ENCODE measurements around the gene SLC7A7. TPM values are rescaled to one million over a fixed set of nuclear protein-coding genes. Genes with fewer than 3 reads are reported as not detected.

Gene SLC7A7
- total RNA-seq, 1 experiment from 2014 or later: 5.9 TPM

DNA sequence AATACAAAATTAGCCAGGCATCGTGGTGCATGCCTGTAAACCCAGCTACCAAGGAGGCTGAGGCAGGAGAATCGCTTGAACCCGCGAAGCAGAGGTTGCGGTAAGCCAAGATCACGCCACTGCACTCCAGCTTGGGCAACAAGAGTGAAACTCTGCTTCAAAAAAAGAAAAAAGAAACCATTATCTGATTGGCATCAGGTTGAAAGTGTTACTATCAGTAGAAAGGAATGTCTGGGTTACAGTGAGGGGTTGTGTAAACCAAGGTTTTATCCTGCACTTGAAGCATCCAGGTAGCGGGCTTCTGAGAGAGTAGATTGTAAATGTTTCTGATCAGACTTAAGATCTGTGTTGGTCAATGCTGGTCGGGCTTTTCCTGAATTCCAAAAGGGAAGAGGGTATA is 62.8 kb downstream of the SLC7A7 start:
- POLR2A ChIA-PET (ENCODE audit: unreplicated experiment): interaction anchor here (0.6 to 0.7 kb wide), 2 partner anchors 9 to 13 kb away, joined by 6 to 10 read pairs; no protein-coding TSS in a partner anchor
- Histone ChIP-seq H3K4me3 (no peak overlapping the region), H3K36me3 (ENCODE audit: low read depth) (no peaks in the 10 kb centered on the region), H4K20me1 (ENCODE audit: insufficient read depth) (no peaks in the 10 kb centered on the region), H3K9me3 (ENCODE audit: insufficient read depth, low read depth) (no peaks in the 10 kb centered on the region), H3K27me3 (ENCODE audit: insufficient read depth, low read depth) (no peaks in the 10 kb centered on the region), H3F3A (ENCODE audit: insufficient read depth, low read depth) (no peaks in the 10 kb centered on the region), H3K4me1 (replicated peaks; ENCODE audit: insufficient read depth) (peaks cover 5% of the 10 kb centered on the region; the same call in 1 of the 2 replicates), H3K79me2 (ENCODE audit: low read depth) (no peaks in the 10 kb centered on the region), H3K27ac (no peak overlapping the region), H3K9me2 (ENCODE audit: insufficient read depth) (no peaks in the 10 kb centered on the region), H3K4me2 (no peak overlapping the region), H2AFZ (no peak overlapping the region)
- no TSS peak for BruUV-seq (replicated peaks)
- DNase-seq: peak; percentile 20 to 60
- TF ChIP-seq, protein P1, sequence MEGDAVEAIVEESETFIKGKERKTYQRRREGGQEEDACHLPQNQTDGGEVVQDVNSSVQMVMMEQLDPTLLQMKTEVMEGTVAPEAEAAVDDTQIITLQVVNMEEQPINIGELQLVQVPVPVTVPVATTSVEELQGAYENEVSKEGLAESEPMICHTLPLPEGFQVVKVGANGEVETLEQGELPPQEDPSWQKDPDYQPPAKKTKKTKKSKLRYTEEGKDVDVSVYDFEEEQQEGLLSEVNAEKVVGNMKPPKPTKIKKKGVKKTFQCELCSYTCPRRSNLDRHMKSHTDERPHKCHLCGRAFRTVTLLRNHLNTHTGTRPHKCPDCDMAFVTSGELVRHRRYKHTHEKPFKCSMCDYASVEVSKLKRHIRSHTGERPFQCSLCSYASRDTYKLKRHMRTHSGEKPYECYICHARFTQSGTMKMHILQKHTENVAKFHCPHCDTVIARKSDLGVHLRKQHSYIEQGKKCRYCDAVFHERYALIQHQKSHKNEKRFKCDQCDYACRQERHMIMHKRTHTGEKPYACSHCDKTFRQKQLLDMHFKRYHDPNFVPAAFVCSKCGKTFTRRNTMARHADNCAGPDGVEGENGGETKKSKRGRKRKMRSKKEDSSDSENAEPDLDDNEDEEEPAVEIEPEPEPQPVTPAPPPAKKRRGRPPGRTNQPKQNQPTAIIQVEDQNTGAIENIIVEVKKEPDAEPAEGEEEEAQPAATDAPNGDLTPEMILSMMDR (conservative IDR thresholded peaks at IDR 0.05): no peak
- TF ChIP-seq EZH2 (IDR thresholded peaks at IDR 0.05; ENCODE audit: low read depth): no peak
- intact Hi-C loops (cut with micrococcal nuclease; ENCODE audit: unreplicated experiment): no loop called here
- CTCF ChIA-PET: interaction anchor here (1.3 kb wide), 1 partner anchor 14 kb away, joined by 3 read pairs; the partner anchor contains the start of gene OXA1L

DNA sequence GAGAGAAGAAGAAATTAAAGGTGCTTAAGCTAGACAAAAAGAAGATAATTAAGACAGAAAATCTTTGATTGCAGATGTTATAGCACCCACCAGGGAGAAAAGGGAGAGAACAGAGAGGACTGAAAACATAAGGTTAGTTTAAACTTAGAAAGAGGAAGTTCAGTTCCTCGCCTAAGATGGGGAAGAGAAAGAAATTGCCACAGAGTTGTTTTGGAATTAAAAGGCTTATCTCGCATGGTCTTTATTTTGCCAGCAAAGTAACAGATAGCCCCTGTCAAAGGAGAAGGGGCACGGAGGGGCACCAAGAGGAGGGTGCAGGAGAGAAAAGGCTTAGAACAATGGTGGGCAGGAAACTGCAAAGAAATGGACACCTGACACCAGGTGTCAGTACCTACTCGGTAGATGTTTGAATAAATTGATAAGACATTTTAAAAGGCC is 66.6 kb downstream of the SLC7A7 start:
- intact Hi-C loops (cut with micrococcal nuclease; ENCODE audit: unreplicated experiment): no loop called here
- Histone ChIP-seq H3K36me3 (ENCODE audit: low read depth) (no peaks in the 10 kb centered on the region), H4K20me1 (ENCODE audit: insufficient read depth) (no peaks in the 10 kb centered on the region), H3K9me3 (ENCODE audit: insufficient read depth, low read depth) (no peaks in the 10 kb centered on the region), H3K4me3 (no peak overlapping the region), H3K27ac (no peak overlapping the region), H3K27me3 (ENCODE audit: insufficient read depth, low read depth) (no peaks in the 10 kb centered on the region), H3K9me2 (ENCODE audit: insufficient read depth) (no peaks in the 10 kb centered on the region; the same call in 1 of the 2 replicates), H2AFZ (no peak overlapping the region), H3K79me2 (ENCODE audit: low read depth) (no peaks in the 10 kb centered on the region), H3K4me1 (replicated peaks; ENCODE audit: insufficient read depth) (peaks cover 5% of the 10 kb centered on the region; the same call in 1 of the 2 replicates), H3F3A (ENCODE audit: insufficient read depth, low read depth) (no peaks in the 10 kb centered on the region), H3K4me2 (no peak overlapping the region)
- CTCF ChIA-PET: no interaction called here
- no peak for DNase-seq
- POLR2A ChIA-PET (ENCODE audit: unreplicated experiment): interaction anchor here (0.6 kb wide), 1 partner anchor 98 kb away, joined by 3 read pairs; no protein-coding TSS in a partner anchor
- BruUV-seq (replicated peaks): no TSS peak
- TF ChIP-seq EZH2 (IDR thresholded peaks at IDR 0.05; ENCODE audit: low read depth): no peak
- TF ChIP-seq, protein P1 (conservative IDR thresholded peaks at IDR 0.05): no peak

DNA sequence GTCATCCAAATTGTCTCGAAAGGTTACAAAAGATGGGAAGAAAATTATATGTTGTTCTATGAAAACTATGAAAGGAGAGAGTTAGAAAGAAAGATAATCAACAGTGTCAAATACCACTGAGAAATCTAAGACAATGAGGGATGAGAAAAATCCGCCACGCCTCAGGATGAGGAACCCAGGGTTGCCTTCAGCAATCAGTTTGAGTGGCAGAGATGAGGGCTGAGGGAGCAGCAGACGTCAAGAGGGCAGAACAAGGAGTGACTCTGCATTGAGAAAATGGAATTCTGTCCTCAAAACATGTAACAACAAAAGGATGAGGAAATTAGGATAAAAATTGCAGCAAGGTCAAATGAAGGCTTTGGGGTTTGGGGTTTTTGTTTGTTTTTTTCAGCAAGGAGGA is 67.0 kb downstream of the SLC7A7 start:
- intact Hi-C loops (cut with micrococcal nuclease; ENCODE audit: unreplicated experiment): no loop called here
- H3K4me1 ChIP-seq (replicated peaks; ENCODE audit: insufficient read depth): peaks cover 5% of the 10 kb centered on the region; the same call in 1 of the 2 replicates
- H3K36me3 ChIP-seq (ENCODE audit: low read depth): no peaks in the 10 kb centered on the region
- no peaks in the 10 kb centered on the region for H3K79me2 ChIP-seq (ENCODE audit: low read depth)
- no peak overlapping the region for H3K4me2 ChIP-seq
- ChIA-PET POLR2A (ENCODE audit: unreplicated experiment) (interaction anchor here (0.6 kb wide), 1 partner anchor 98 kb away, joined by 3 read pairs; no protein-coding TSS in a partner anchor), CTCF (no interaction called here)
- H4K20me1 ChIP-seq (ENCODE audit: insufficient read depth): no peaks in the 10 kb centered on the region
- TF ChIP-seq EZH2 (IDR thresholded peaks at IDR 0.05; ENCODE audit: low read depth): no peak
- TF ChIP-seq, protein P1 (conservative IDR thresholded peaks at IDR 0.05): no peak
- no peak for DNase-seq
- no peaks in the 10 kb centered on the region for H3K27me3 ChIP-seq (ENCODE audit: insufficient read depth, low read depth)
- no peak overlapping the region for H2AFZ ChIP-seq
- H3K4me3 ChIP-seq: no peak overlapping the region
- H3F3A ChIP-seq (ENCODE audit: insufficient read depth, low read depth): no peaks in the 10 kb centered on the region
- no TSS peak for BruUV-seq (replicated peaks)
- no peaks in the 10 kb centered on the region for H3K9me3 ChIP-seq (ENCODE audit: insufficient read depth, low read depth)
- H3K27ac ChIP-seq: no peak overlapping the region
- H3K9me2 ChIP-seq (ENCODE audit: insufficient read depth): no peaks in the 10 kb centered on the region; the same call in 1 of the 2 replicates

Data from PC-9 (cell line).